GM10266 (cell line): ENCODE data around the gene ANGPTL3.

Experiments
- DNase-seq: peaks from one replicate; pipeline ENCODE4 v3.0.0; 2012; ENCODE audit errors: extremely low spot score
- CTCF ChIP-seq: IDR thresholded peaks from 2 replicates; pipeline ENCODE4 v1.5.1; 2012; ENCODE audit warnings: mild to moderate bottlenecking, low read depth; ENCODE audit not compliant: control insufficient read depth, insufficient read depth; ENCODE audit errors: missing control alignments

The ANGPTL3 gene

GRCh38 chr1:62589321-62589720 lies 8.0 kb upstream of the ANGPTL3 start:
- TF ChIP-seq CTCF = no peak
- no peak for DNase-seq

- TF ChIP-seq CTCF = no peak
- no peak for DNase-seq
Measured at GRCh38 chr1:62590255-62590969, 6.9 kb upstream of the ANGPTL3 start.

GRCh38 chr1:62590970-62591368 lies 6.4 kb upstream of the ANGPTL3 start:
- DNase-seq = no peak
- no peak for TF ChIP-seq CTCF

- no peak for TF ChIP-seq CTCF
- DNase-seq = no peak
Measured at GRCh38 chr1:62593825-62594394, 3.4 kb upstream of the ANGPTL3 start.

- TF ChIP-seq CTCF = no peak
- no peak for DNase-seq
Measured at GRCh38 chr1:62595647-62596046, 1.7 kb upstream of the ANGPTL3 start.

GRCh38 chr1:62599044-62599443 lies 1.7 kb downstream of the ANGPTL3 start:
- DNase-seq = no peak
- TF ChIP-seq CTCF = no peak

GRCh38 chr1:62601457-62601856 lies 4.1 kb downstream of the ANGPTL3 start:
- DNase-seq = no peak

More at GRCh38 chr1:62601457-62601856, 4.1 kb downstream of the ANGPTL3 start:
- no peak for TF ChIP-seq CTCF
